CD4-positive, alpha-beta T cell treated with Interleukin-15 for 4 hours (primary cell): Measurements from ENCODE around the gene B4GALT5.
A peak's percentile ranks its signal among the peaks of the same experiment; 100 is the strongest.
"Not testable (repeated sequence)": the region's sequence is repeated elsewhere in the genome, so short reads cannot be mapped to it uniquely, and the experiment has no call there.

Experiments
- DNase-seq: peaks from one replicate; pipeline ENCODE4 v3.0.0-alpha.2; 2020; ENCODE audit warnings: low spot score

Gene B4GALT5

DNA sequence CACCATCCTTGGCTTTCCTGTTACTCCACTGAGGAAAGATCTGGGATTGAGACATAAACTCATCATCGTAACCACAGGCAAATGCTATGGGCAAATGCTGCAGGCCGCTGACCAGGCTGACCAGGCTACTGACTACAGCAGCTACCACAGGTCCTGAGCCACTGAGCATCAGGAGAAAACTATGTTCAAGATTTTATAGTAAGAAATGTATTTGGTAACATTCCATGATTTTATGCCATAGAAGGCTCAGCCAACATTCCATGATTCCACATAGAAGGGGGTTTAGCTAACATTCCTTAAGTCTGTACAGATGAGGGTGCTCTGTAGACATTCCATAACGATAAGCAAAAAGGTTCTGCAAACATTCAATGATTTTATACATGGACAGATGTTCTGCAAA is 16.1 kb upstream of the B4GALT5 start:
- no peak for DNase-seq

DNA sequence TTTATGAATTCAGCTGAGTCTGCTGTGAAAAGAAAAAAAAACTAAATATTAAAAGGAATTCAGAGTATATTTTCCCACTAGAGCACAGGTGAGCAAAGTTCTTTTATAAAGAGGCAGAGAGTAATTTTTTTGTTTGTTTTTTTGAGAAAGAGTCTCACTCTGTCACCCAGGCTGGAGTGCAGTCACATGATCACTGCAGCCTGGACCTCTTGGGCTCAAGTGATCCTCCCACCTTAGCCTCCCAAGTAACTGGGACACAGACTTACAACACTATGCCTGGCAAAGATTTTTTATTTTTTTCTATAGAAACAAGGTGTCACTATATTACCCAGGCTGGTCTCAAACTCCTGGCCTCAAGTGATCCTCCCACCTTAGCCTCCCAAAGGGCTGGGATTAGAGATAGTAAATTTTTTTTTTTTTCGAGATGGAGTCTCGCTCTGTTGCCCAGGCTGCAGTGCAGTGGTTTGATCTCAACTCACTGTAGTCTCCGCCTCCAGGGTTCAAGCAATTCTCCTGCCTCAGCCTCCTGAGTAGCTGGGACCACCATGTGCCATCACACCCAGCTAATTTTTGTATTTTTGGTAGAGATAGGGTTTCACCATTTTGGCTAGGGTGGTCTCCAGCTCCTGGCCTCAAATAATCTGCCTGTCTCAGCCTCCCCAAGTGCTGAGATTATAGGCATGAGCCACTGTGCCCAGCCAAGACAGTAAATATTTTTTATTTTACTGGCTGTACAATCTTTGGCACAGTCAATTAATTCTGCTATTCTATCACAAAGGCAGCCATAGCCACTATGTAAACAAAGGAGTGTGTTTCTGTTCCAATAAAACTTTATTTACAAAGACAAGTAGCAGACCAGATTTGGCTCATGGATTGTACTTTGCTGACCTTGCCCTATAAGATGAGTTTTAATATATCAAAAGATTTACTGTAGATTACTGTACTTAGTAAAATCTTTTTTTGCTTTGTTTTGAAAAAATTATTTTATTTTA is 14.5 kb upstream of the B4GALT5 start:
- no peak for DNase-seq

DNA sequence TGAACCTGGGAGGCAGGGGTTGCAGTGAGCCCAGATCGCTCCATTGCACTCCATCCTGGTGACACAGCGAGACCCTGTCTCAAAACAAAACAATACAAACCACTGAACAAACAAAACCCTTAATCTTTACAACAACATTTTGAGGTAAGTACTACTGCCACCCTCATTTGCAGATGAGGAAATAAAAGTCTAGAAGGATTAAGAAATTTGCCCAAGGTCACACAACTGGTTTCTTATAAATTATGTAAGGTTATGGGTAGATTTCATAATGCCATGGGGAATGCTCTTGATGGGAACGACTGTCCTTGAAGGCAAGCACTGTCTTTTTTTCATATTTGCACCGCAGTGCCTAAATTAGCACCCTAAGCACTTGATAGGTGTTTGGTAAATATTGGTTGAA is 13.8 kb upstream of the B4GALT5 start:
- no peak for DNase-seq

DNA sequence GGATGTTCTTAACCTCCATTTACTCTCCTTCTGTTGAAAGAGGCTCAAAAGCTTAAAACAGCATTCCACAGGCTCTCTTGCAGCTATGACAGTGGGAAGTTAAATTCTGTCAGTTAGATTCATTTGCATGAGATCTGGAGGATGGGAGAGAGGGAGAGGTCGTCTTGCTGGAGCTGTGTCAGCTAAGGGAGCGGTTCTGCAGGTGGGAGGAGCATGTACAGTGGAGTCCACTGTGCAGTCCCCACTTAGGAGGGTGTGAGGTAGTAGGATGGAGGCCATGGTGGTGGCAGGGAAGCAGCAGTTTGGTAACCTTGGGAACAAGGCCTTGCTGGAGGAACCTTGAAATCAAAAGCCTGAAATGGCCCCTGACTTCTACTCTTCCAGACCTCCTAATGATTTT is 12.0 kb upstream of the B4GALT5 start:
- DNase-seq: no peak

DNA sequence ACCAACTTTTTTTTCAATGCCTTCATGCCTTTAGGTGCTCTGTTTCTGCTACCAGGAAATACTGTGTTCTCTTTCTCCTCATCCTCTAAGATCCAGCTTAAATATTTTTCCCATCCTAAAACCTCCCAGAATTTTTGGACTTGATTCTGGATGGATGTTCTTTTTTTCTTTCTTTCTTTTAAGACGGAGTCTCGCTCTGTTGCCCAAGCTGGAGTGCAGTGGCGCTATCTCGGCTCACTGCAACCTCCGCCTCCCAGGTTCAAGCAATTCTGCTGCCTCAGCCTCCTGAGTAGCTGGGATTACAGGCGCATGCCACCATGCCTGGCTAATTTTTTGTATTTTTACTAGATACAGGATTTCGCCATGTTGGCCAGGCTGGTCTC is 11.5 kb upstream of the B4GALT5 start:
- DNase-seq: not testable (repeated sequence)

- peak; percentile 25 for DNase-seq
These were observed 10.9 kb upstream of the B4GALT5 start for GRCh38 chr20:49724408-49725223.

DNA sequence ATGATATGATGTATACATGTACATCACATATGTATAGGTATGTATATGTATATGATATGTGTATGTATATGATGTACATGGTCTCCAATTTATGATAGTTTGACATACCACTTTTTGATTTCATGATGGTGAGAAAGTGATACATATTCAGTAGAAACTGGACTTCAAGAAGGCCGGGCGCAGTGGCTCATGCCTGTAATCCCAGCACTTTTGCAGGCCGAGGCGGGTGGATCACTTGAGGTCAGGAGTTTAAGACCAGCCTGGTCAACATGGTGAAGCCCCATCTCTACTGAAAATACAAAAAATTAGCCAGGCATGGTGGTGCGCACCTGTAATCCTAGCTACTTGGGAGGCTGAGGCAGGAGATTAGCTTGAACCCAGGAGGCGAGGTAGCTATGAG is 10.1 kb upstream of the B4GALT5 start:
- DNase-seq: not testable (repeated sequence)

DNA sequence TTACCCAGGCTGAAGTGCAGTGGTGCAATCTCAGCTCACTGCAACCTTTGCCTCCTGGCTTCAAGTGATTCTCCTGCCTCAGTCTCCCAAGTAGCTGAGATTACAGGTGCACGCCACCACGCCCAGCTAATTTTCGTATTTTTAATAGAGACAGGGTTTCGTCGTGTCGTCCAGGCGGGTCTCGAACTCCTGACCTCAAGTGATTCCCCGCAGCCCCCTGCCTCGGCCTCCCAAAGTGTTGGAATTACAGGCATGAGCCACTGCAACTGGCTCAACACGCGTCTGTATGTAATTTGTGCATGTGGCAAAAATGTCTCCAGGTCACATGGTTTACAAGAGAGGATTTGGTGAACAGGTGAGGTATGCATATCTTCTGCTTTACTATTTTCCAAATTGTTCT is 7.6 kb upstream of the B4GALT5 start:
- not testable (repeated sequence) for DNase-seq

GRCh38 chr20:49715466-49715865 is 1.8 kb upstream of the B4GALT5 start:
- no peak for DNase-seq

DNA sequence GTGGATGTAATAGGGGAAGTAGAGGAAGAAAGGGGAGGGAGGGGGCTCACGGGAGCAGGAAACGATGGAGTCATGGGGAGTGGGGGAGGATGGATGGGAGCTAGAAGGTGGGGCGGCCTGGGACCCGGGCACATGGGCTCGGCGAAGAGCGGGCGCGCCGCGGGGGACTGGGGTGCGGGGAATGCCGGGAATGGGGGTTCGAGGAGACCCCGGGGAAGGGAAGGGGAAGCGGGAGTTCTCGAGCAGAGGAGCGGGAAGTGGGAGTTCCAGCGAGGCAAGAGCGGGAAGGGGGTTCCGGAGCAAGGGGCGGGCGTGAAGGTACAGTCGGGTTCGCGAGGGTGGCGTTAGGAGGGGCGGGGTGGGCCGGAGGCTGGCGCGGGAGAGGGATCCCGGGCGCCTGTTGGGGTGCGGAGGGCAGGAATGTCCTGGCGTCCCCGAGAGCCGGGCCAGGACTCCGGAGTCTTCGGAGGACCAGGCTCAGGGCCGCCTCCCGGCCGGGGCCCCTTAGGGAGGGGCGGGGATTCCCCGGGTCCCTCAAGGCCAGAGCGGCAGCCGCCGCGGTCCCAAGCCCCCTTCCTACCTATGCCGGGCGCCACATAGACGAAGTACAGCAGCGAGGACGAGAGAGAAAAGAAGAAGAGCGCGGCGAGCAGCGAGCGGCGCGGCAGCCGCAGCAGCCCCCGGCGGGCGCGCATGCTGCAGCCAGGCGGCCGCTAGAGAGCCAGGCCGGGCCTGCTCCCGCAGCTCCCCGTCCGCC is 504 bp downstream of the B4GALT5 start:
- no peak for DNase-seq

GRCh38 chr20:49712646-49712995 is 1.1 kb downstream of the B4GALT5 start:
- no peak for DNase-seq

- DNase-seq: no peak
These were observed 1.6 kb downstream of the B4GALT5 start for GRCh38 chr20:49712118-49712517.

GRCh38 chr20:49711667-49711987 is 2.1 kb downstream of the B4GALT5 start:
- DNase-seq: no peak

DNA sequence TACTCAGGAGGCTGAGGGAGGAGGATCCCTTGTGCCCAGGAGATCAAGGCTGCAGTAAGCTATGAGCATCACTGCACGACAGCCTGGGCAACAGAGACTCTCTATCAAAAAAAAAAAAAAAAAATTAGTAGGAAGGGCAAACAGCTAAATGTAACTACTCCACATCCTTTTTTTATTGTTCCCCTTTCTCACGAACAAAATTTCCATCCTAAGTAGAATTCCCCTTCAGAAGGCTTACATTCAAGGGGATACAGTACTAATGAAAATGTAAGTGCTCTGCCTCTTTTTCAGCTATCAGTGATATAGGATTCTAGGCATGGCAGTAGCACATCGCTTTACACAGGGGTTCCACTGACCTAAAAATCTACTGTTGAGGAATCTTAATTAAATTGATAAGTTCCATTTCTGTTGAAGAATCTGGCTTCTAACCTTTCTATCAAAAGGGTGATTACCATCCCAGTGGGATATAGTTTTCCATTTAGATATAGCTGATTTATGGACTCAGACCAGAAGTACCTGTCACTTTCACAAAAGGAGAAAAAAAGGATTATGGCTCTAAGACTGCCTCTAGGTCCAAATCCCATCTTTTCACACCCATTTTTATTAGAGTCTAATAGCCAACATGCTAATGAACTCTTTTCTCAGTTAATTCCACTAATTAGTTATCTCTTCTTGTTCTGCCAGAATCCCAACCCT is 2.6 kb downstream of the B4GALT5 start:
- no peak for DNase-seq

DNA sequence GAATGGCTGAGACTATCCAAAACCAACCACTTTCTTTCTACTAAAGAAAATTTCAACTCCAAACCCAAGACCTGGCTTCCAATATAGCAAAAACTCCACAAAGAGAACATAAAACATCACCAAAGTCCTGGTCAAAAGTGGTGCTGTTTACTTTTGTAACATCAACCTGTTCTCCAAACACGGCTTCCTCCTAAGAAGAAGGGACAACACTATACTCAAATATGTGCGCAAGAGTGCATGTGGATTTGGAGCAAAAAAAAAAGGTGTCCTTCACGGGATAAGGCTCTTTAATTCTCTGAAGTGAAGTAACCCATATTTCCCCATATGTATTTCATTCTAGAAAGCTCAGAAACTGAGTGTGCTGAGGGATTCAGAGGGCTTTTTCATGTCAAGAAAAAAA is 6.6 kb downstream of the B4GALT5 start:
- no peak for DNase-seq

DNA sequence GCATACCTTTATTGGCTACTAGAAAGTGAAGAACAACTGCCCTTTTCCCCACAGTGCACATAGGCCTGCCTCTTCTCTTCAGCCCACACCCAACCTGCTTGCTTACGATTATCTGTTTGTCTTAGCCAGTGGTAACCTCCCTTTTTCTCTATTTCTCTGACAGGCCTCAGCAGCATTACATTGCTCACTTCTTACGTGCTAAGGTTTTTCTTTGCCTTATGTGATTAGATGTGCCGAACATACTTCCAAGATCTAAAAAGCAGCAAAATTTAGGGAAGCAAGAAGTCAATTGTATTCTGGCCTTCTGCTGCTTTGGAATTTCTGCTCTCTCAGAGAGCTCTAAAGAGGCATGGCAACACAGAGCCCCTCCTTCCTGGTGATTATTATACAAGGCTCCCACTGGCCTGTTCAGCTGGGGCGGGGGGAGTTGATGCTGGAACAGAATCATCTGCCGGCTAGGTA is 7.0 kb downstream of the B4GALT5 start:
- no peak for DNase-seq

GRCh38 chr20:49705893-49706292 is 7.8 kb downstream of the B4GALT5 start:
- not testable (repeated sequence) for DNase-seq

DNA sequence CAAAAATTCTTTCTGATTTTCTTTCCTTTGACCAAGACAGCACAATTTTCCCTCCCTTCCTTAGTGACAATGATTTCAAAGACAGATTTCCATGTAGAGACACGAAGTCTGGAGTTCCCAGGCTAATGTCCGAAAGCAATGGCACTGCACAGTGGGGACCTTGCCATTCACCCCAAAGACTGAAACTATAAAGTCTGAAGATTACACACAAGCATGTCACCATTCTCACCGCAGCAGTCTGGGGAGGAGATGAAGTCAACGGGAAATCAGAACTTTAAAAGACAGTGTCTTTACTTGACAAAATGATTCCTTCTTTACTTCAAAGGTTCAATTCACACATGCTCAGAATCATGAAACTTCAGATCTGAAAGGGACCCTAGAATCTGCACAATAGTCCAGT is 8.3 kb downstream of the B4GALT5 start:
- peak; percentile 23 for DNase-seq

DNA sequence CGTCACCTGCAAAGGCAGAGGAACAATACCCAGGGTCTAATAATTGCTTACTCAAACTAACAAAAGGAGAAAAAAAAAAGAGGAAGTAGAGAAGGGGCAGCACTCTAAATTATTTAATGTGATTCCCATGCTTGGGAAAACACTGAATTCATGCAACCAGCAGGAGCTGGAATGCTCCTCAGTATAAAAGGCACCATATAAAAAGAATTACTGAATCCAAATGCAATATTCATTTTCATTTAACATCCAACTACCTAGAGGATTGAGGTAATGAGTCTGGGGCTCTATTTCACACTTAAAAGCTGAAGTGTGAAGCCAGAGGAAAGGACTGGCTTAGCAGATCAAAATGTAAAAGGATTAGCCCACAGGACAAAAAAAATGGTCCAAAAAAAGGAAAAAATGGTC is 8.7 kb downstream of the B4GALT5 start:
- DNase-seq: no peak

- no peak for DNase-seq
These were observed 11.8 kb downstream of the B4GALT5 start for GRCh38 chr20:49701916-49702315.

GRCh38 chr20:49701241-49701790 is 12.4 kb downstream of the B4GALT5 start:
- DNase-seq: peak; percentile 68
